SK-N-SH treated with all-trans-retinoic acid at 6 μM for 48 hours (cell line): ENCODE results near the gene KRT86.

Source experiments
- ARNTL ChIP-seq: fragments of 450-650 bp; formaldehyde crosslinking; IDR thresholded peaks from 2 replicates; pipeline ENCODE4 v1.5.0; 2020; ENCODE audit warnings: low read depth, mild to moderate bottlenecking, moderate library complexity, borderline replicate concordance
- BACH2 ChIP-seq: fragments of 250-450 bp; sonication (Bioruptor Pico); IDR thresholded peaks from 2 replicates; pipeline ENCODE4 v1.9.0; 2021; ENCODE audit warnings: mild to moderate bottlenecking, borderline replicate concordance
- CSDC2 ChIP-seq: fragments of 250-450 bp; sonication (Bioruptor Pico); IDR thresholded peaks from 2 replicates; pipeline ENCODE4 v1.5.0; 2020; ENCODE audit warnings: mild to moderate bottlenecking, moderate library complexity
- ESRRG ChIP-seq: fragments of 250-450 bp; sonication (Bioruptor Pico); IDR thresholded peaks from 2 replicates; pipeline ENCODE4 v1.6.1; 2021; ENCODE audit warnings: mild to moderate bottlenecking
- GLIS3 ChIP-seq: fragments of 250-450 bp; sonication (Bioruptor Pico); IDR thresholded peaks from 2 replicates; pipeline ENCODE4 v1.5.0; 2020; ENCODE audit warnings: mild to moderate bottlenecking, moderate library complexity
- PATZ1 ChIP-seq: fragments of 250-450 bp; sonication (Bioruptor Pico); IDR thresholded peaks from 2 replicates; pipeline ENCODE4 v1.8.0; 2020; ENCODE audit warnings: mild to moderate bottlenecking, moderate library complexity, borderline replicate concordance
- POU6F1 ChIP-seq: fragments of 250-450 bp; sonication (Bioruptor Pico); IDR thresholded peaks from 2 replicates; pipeline ENCODE4 v1.8.0; 2021; ENCODE audit warnings: low read depth, mild to moderate bottlenecking, moderate library complexity, borderline replicate concordance
- PPARA ChIP-seq: fragments of 250-450 bp; sonication (Bioruptor Pico); IDR thresholded peaks from 2 replicates; pipeline ENCODE4 v1.5.0; 2020; ENCODE audit warnings: mild to moderate bottlenecking, borderline replicate concordance
- RARB ChIP-seq: fragments of 250-450 bp; sonication (Bioruptor Pico); IDR thresholded peaks from 2 replicates; pipeline ENCODE4 v1.8.0; 2021; ENCODE audit warnings: mild to moderate bottlenecking, moderate library complexity
- TCF4 ChIP-seq: fragments of 250-450 bp; sonication (Bioruptor Pico); IDR thresholded peaks from 2 replicates; pipeline ENCODE4 v1.8.0; 2021; ENCODE audit warnings: mild to moderate bottlenecking, moderate library complexity, borderline replicate concordance
- TSHZ2 ChIP-seq: fragments of 250-450 bp; sonication (Bioruptor Pico); IDR thresholded peaks from 2 replicates; pipeline ENCODE4 v1.5.0; 2020; ENCODE audit warnings: mild to moderate bottlenecking, moderate library complexity
- ZFP30 ChIP-seq: fragments of 450-650 bp; formaldehyde crosslinking; IDR thresholded peaks from 2 replicates; pipeline ENCODE4 v1.5.0; 2022; ENCODE audit warnings: mild to moderate bottlenecking, moderate library complexity
- ZNF70 ChIP-seq: fragments of 450-650 bp; formaldehyde crosslinking; IDR thresholded peaks from 2 replicates; pipeline ENCODE4 v1.5.0; 2020; ENCODE audit warnings: mild to moderate bottlenecking, moderate library complexity

GRCh38 chr12:52234223-52234810, 40.1 kb upstream of the KRT86 start:
- TF ChIP-seq PATZ1 (no peak), ESRRG (no peak), TSHZ2 (no peak), ZNF70 (CRISPR knock-in tag) (no peak), GLIS3 (CRISPR knock-in tag) (no peak), RARB (CRISPR knock-in tag) (no peak), TCF4 (CRISPR knock-in tag) (no peak), ZFP30 (CRISPR knock-in tag) (no peak), BACH2 (CRISPR knock-in tag) (no peak), ARNTL (CRISPR knock-in tag) (no peak), CSDC2 (no peak), POU6F1 (CRISPR knock-in tag) (no peak), PPARA (CRISPR knock-in tag) (no peak)
